Heart left ventricle (tissue), 16 donors: ENCODE data around the gene CMPK2. TPM values are rescaled to one million over a fixed set of nuclear protein-coding genes. Genes with fewer than 3 reads are reported as not detected.

ENCODE experiments used
- ATAC-seq, 4 donors: fragments of 200-7000 bp; cut with Tn5 transposase; one replicate each; pipeline ENCODE4 v1.9.1; 2020 to 2022; ENCODE audit warnings: moderate library complexity in 4 of 4, mild to moderate bottlenecking in 3 of 4, moderate number of reproducible peaks in 1 of 4
- DNase-seq, 5 donors: peaks; one replicate each; pipeline ENCODE4 v3.0.0-alpha.2; 2020
- H3K27ac ChIP-seq, 12 donors: fragments of 200-600 bp; sonication (generic) in 4 of 12; one replicate each; pipeline versions ENCODE4 v1.5.0 to v1.8.0; 2016 to 2022; ENCODE audit warnings: mild to moderate bottlenecking in 2 of 12
- H3K27me3 ChIP-seq, 9 donors: fragments of 200-600 bp; sonication (generic) in 2 of 9; one replicate each; pipeline versions ENCODE4 v1.5.1 to v1.8.0; 2016 to 2022; ENCODE audit warnings: mild to moderate bottlenecking in 3 of 9
- H3K36me3 ChIP-seq, 9 donors: fragments of 200-600 bp; sonication (generic) in 2 of 9; one replicate each; pipeline versions ENCODE4 v1.5.0 to v1.8.0; 2018 to 2022; ENCODE audit warnings: mild to moderate bottlenecking in 2 of 9
- H3K4me1 ChIP-seq, 12 donors: fragments of 200-600 bp; sonication (generic) in 4 of 12; one replicate each; pipeline versions ENCODE4 v1.5.0 to v1.8.0; 2016 to 2022; ENCODE audit warnings: mild to moderate bottlenecking in 3 of 12
- H3K4me3 ChIP-seq, 12 donors: fragments of 200-600 bp; sonication (generic) in 4 of 12; one replicate each; pipeline versions ENCODE4 v1.5.0 to v1.8.0; 2017 to 2022; ENCODE audit warnings: mild to moderate bottlenecking in 9 of 12, moderate library complexity in 4 of 12
- H3K9me3 ChIP-seq, 12 donors: fragments of 200-600 bp; sonication (generic) in 4 of 12; one replicate each; pipeline versions ENCODE4 v1.5.0 to v1.8.0; 2016 to 2022; ENCODE audit warnings: mild to moderate bottlenecking in 1 of 12
- CTCF ChIP-seq, 12 donors: fragments of 200-600 bp; sonication (generic) in 4 of 12; IDR thresholded peaks; one replicate each; pipeline versions ENCODE4 v1.5.0 to v1.8.0; 2018 to 2022; ENCODE audit warnings: antibody characterized with exemption in 12 of 12, mild to moderate bottlenecking in 5 of 12
- POLR2A ChIP-seq, 2 donors: fragments of 450-650 bp; IDR thresholded peaks; one replicate each; pipeline ENCODE4 v1.6.1; 2017; ENCODE audit warnings: antibody characterized with exemption in 2 of 2, mild to moderate bottlenecking in 2 of 2, moderate library complexity in 2 of 2
- WGBS, 4 donors: extraction: QIAGEN DNeasy Blood & Tissue Kit in 2 of 4; methylation state at CpG; one replicate each; pipeline versions ENCODE4 v1.1.5 to v1.1.7; 2013 to 2018; 5-methylcytosine and 5-hydroxymethylcytosine counted together
- intact Hi-C, 10 donors: fragments of 100-400 bp; cut with DNase I; formaldehyde crosslinking; loops; one replicate each; pipeline versions ENCODE4 v1.11.1 to v1.14.2; 2022
- polyA plus RNA-seq, 2 donors: library from polyadenylated mRNA; stranded (reverse); fragments of 200-250 nt; gene quantifications; one replicate each; pipeline ENCODE4 v1.2.3, GENCODE V29; 2013
- total RNA-seq, 9 donors: library from RNA; depleted of rRNA in 2 of 9; stranded (reverse); fragments of >200 nt in 2 of 9; fragmentation: NEBNext Ultra II Directional in 3 of 9; extraction: Animal tissue kit (Norgen Biotek cat#: 25700) in 3 of 9; gene quantifications; one replicate each; pipeline versions ENCODE4 v1.1.0 to v1.2.4, GENCODE V29; 2016 to 2023
- donor health status: ischemic (EF 13 %, LVEDD 7.1; RV severe dilation, severe dysfunction).
- donor health status: healthy with polysubstance abuse.
- donor health status: DM: no; HTN: yes; CAD: no.
- donor health status: DM: no; HTN: no; CAD: no.
- donor health status: ischemic (EF 25% LVEDD 6.9; RV normal size, moderate dysfunction).
- donor health status: ischemic (EF 25% LVEDD 5.7; RV mildly dilated, moderate dysfunction).
- donor health status: healthy.
- donor health status: DM: yes; HTN: yes; CAD: no.
- donor health status: ischemic (EF 35%, LVEDD 5.7; RV mildly dilated, moderate dysfunction).
- donor health status: nonischemic (EF 11% LVEDD 7.7; RV severe dilation, severe dysfunction).
- donor health status: DM: yes; HTN: yes; CAD: no.
- donor health status: PGD.
- donor health status: ischemic (EF 29% LVEDD 5.4; RV normal size, mild dysfunction).
- donor health status: nonischemic (EF 23%, LVEDD 6.1; RV moderate dilation, normal function).

Gene CMPK2
- total and polyA plus RNA-seq, 11 donors = 2.0 to 33.2 (median 6.0) TPM

GRCh38 chr2:6845903-6846302 is 19.8 kb downstream of the CMPK2 start:
- no peak for ATAC-seq
- H3K9me3 ChIP-seq = peaks cover 0 to 99% (median 71%) of the 10 kb centered on the region in 12 donors
- WGBS, 4 donors = 84 to 94% (median 92%) methylated on average over 2 of the region's 2 CpGs

GRCh38 chr2:6845312-6845711 is 20.4 kb downstream of the CMPK2 start:
- Histone ChIP-seq H3K4me3 (no peak overlapping the region), H3K4me1 (no peaks in the 10 kb centered on the region), H3K36me3 (peaks cover 0 to 44% (median 26%) of the 10 kb centered on the region in 9 donors), H3K27ac (no peak overlapping the region), H3K27me3 (no peaks in the 10 kb centered on the region), H3K9me3 (peaks cover 0 to 100% (median 71%) of the 10 kb centered on the region in 12 donors)
- ATAC-seq (no peak), DNase-seq (no peak)
- no peak for TF ChIP-seq CTCF (IDR thresholded peaks at IDR 0.05)
- TF ChIP-seq POLR2A (IDR thresholded peaks at IDR 0.05) = no peak
- intact Hi-C loops = no loop called here
- WGBS, 4 donors = 79 to 86% (median 83%) methylated on average over 3 of the region's 3 CpGs

More at GRCh38 chr2:6845903-6846302, 19.8 kb downstream of the CMPK2 start:
- TF ChIP-seq CTCF (IDR thresholded peaks at IDR 0.05) = no peak
- no peak for TF ChIP-seq POLR2A (IDR thresholded peaks at IDR 0.05)
- H3K27me3 ChIP-seq = no peaks in the 10 kb centered on the region
- no peak overlapping the region for H3K4me3 ChIP-seq
- no peak overlapping the region for H3K27ac ChIP-seq
- no peaks in the 10 kb centered on the region for H3K4me1 ChIP-seq
- intact Hi-C loops = no loop called here
- H3K36me3 ChIP-seq = peaks cover 1 to 49% (median 32%) of the 10 kb centered on the region in 9 donors
- DNase-seq = no peak

GRCh38 chr2:6841537-6842287 is 24.0 kb downstream of the CMPK2 start:
- intact Hi-C loops = no loop called here
- DNase-seq = no peak
- Histone ChIP-seq H3K36me3 (peaks cover 0 to 8% (median 0%) of the 10 kb centered on the region in 9 donors), H3K4me1 (no peaks in the 10 kb centered on the region), H3K27ac (no peak overlapping the region), H3K9me3 (peaks cover 0 to 80% (median 45%) of the 10 kb centered on the region in 12 donors), H3K27me3 (no peaks in the 10 kb centered on the region), H3K4me3 (no peak overlapping the region)
- no peak for ATAC-seq
- WGBS, 4 donors = 84 to 93% (median 88%) methylated on average over 2 of the region's 2 CpGs
- no peak for TF ChIP-seq CTCF (IDR thresholded peaks at IDR 0.05)
- TF ChIP-seq POLR2A (IDR thresholded peaks at IDR 0.05) = no peak

- Histone ChIP-seq H3K27me3 (no peaks in the 10 kb centered on the region), H3K4me3 (no peak overlapping the region), H3K36me3 (no peaks in the 10 kb centered on the region), H3K4me1 (no peaks in the 10 kb centered on the region), H3K27ac (no peak overlapping the region), H3K9me3 (peaks cover 0 to 75% (median 20%) of the 10 kb centered on the region in 12 donors)
- DNase-seq (no peak), ATAC-seq (no peak)
- 89 to 96% (median 92%) methylated on average over 4 of the region's 4 CpGs for WGBS, 4 donors
- TF ChIP-seq POLR2A (IDR thresholded peaks at IDR 0.05) = no peak
- TF ChIP-seq CTCF (IDR thresholded peaks at IDR 0.05) = no peak
- intact Hi-C loops = no loop called here
Observed at GRCh38 chr2:6838673-6839319, 26.9 kb downstream of the CMPK2 start.
